ENCODE data around the gene THPO. TPM values are rescaled to one million over a fixed set of nuclear protein-coding genes. Genes with fewer than 3 reads are reported as not detected.

THPO gene
- total RNA-seq, 1 donor from 2014 or later: 2.3 TPM

GRCh38 chr3:184366619-184367289, 11.3 kb downstream of the THPO start:
- peaks cover 7% of the 10 kb centered on the region for H3K36me3 ChIP-seq
- Mint-ChIP-seq H3K4me1 (peaks cover 19% of the 10 kb centered on the region), H3K4me3 (peak overlapping the region; percentile 43), H3K27ac (no peak overlapping the region), H3K36me3 (peaks cover 35% of the 10 kb centered on the region), H3K27me3 (ENCODE audit: insufficient read depth, low read depth) (peaks cover 16% of the 10 kb centered on the region), H3K9me3 (no peaks in the 10 kb centered on the region)
- H3K4me3 ChIP-seq: no peak overlapping the region
- H3K9ac ChIP-seq: no peak overlapping the region
- H3K4me1 ChIP-seq: peaks cover 4% of the 10 kb centered on the region
- no peaks in the 10 kb centered on the region for H3K9me3 ChIP-seq (ENCODE audit: low read depth)
- peaks cover 38% of the 10 kb centered on the region for H4K20me1 ChIP-seq (ENCODE audit: low read depth)
- H3K79me2 ChIP-seq (ENCODE audit: low read depth): peaks cover 33% of the 10 kb centered on the region
- H2AFZ ChIP-seq (replicated peaks): no peak overlapping the region
- H3K27ac ChIP-seq: no peak overlapping the region
- H3F3A ChIP-seq (ENCODE audit: low read depth): peaks cover 47% of the 10 kb centered on the region
- TF ChIP-seq EZH2phosphoT487 (IDR thresholded peaks at IDR 0.05) (no peak), EZH2 (IDR thresholded peaks at IDR 0.05) (no peak), CTCF (IDR thresholded peaks at IDR 0.05) (no peak)
- no peaks in the 10 kb centered on the region for H3K27me3 ChIP-seq
- no peak for DNase-seq (ENCODE audit: low spot score)
- H3K4me2 ChIP-seq: no peak overlapping the region

- H3K27me3 Mint-ChIP-seq (ENCODE audit: insufficient read depth, low read depth): peaks cover 15% of the 10 kb centered on the region
- H3K9me3 Mint-ChIP-seq: no peaks in the 10 kb centered on the region
- TF ChIP-seq EZH2phosphoT487 (IDR thresholded peaks at IDR 0.05) (no peak), CTCF (IDR thresholded peaks at IDR 0.05) (peak; percentile 57)
Measured at GRCh38 chr3:184362668-184363546, 15.1 kb downstream of the THPO start.

GRCh38 chr3:184361932-184362667, 15.9 kb downstream of the THPO start:
- Histone ChIP-seq H3K4me1 (peaks cover 23% of the 10 kb centered on the region), H3K4me2 (peak overlapping the region; percentile 84), H3K27me3 (no peaks in the 10 kb centered on the region), H3K36me3 (peaks cover 7% of the 10 kb centered on the region), H3K4me3 (peak overlapping the region; percentile 86), H3K9ac (peak overlapping the region; percentile 87), H3F3A (ENCODE audit: low read depth) (peaks cover 37% of the 10 kb centered on the region), H3K79me2 (ENCODE audit: low read depth) (peaks cover 61% of the 10 kb centered on the region), H2AFZ (replicated peaks) (peak overlapping the region; percentile 32), H3K27ac (peak overlapping the region; percentile 100), H3K9me3 (ENCODE audit: low read depth) (no peaks in the 10 kb centered on the region), H4K20me1 (ENCODE audit: low read depth) (peaks cover 4% of the 10 kb centered on the region)
- Mint-ChIP-seq H3K4me1 (peaks cover 33% of the 10 kb centered on the region), H3K36me3 (peaks cover 22% of the 10 kb centered on the region), H3K27me3 (ENCODE audit: insufficient read depth, low read depth) (peaks cover 15% of the 10 kb centered on the region), H3K27ac (peak overlapping the region; percentile 97), H3K4me3 (peak overlapping the region; percentile 98), H3K9me3 (no peaks in the 10 kb centered on the region)
- TF ChIP-seq EZH2phosphoT487 (IDR thresholded peaks at IDR 0.05) (no peak), CTCF (IDR thresholded peaks at IDR 0.05) (no peak), EZH2 (IDR thresholded peaks at IDR 0.05) (no peak)
- DNase-seq (ENCODE audit: low spot score): peak; percentile 78

More at GRCh38 chr3:184362668-184363546, 15.1 kb downstream of the THPO start:
- H3K9ac ChIP-seq: peak overlapping the region; percentile 87
- peaks cover 7% of the 10 kb centered on the region for H3K36me3 ChIP-seq
- H3K4me1 ChIP-seq: peaks cover 23% of the 10 kb centered on the region
- H3K9me3 ChIP-seq (ENCODE audit: low read depth): no peaks in the 10 kb centered on the region
- H3K27ac ChIP-seq: peak overlapping the region; percentile 100
- Mint-ChIP-seq H3K4me1 (peaks cover 33% of the 10 kb centered on the region), H3K27ac (peak overlapping the region; percentile 99), H3K36me3 (peaks cover 28% of the 10 kb centered on the region), H3K4me3 (peak overlapping the region; percentile 99)
- H3F3A ChIP-seq (ENCODE audit: low read depth): peaks cover 40% of the 10 kb centered on the region
- peak overlapping the region; percentile 20 for H2AFZ ChIP-seq (replicated peaks)
- DNase-seq (ENCODE audit: low spot score): peak; percentile 99
- H3K4me2 ChIP-seq: peak overlapping the region; percentile 84
- peaks cover 61% of the 10 kb centered on the region for H3K79me2 ChIP-seq (ENCODE audit: low read depth)
- H4K20me1 ChIP-seq (ENCODE audit: low read depth): peaks cover 7% of the 10 kb centered on the region
- H3K27me3 ChIP-seq: no peaks in the 10 kb centered on the region
- H3K4me3 ChIP-seq: peak overlapping the region; percentile 86

Data from neural progenitor cell (in vitro differentiated cells).